IPS-NIHi7 (cell line): ENCODE measurements around the gene RPLP2.

ENCODE experiments used
- DNase-seq: peaks from one replicate; pipeline ENCODE4 v3.0.0; 2012; ENCODE audit warnings: mixed read lengths; ENCODE audit errors: extremely low spot score

RPLP2 gene

DNA sequence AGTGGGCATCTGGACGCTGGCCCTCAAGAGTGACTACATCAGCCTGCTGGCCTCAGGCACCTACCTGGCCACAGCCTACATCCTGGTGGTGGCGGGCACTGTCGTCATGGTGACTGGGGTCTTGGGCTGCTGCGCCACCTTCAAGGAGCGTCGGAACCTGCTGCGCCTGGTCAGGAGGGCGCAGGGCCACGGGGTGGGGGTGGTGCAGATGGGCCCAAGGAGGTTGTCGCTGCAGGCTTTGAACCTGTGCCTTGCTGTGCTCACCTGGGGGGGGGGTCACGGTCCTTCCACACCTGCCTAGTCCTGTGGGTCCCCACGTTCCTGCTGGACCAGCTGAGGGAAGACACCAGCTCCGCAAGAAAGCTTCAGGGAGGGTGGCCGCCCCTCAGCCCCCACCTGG, 26.5 kb downstream of the RPLP2 start:
- DNase-seq = no peak

- DNase-seq = no peak
Measured at GRCh38 chr11:836700-837099, 26.9 kb downstream of the RPLP2 start.

- DNase-seq = no peak
Measured at GRCh38 chr11:837189-837989, 27.6 kb downstream of the RPLP2 start.

- DNase-seq = no peak
Measured at GRCh38 chr11:837990-838307, 28.2 kb downstream of the RPLP2 start.

- DNase-seq = peak; percentile 58
Measured at GRCh38 chr11:838441-839279, 28.9 kb downstream of the RPLP2 start.

GRCh38 chr11:839280-839623, 29.5 kb downstream of the RPLP2 start:
- DNase-seq = no peak

DNA sequence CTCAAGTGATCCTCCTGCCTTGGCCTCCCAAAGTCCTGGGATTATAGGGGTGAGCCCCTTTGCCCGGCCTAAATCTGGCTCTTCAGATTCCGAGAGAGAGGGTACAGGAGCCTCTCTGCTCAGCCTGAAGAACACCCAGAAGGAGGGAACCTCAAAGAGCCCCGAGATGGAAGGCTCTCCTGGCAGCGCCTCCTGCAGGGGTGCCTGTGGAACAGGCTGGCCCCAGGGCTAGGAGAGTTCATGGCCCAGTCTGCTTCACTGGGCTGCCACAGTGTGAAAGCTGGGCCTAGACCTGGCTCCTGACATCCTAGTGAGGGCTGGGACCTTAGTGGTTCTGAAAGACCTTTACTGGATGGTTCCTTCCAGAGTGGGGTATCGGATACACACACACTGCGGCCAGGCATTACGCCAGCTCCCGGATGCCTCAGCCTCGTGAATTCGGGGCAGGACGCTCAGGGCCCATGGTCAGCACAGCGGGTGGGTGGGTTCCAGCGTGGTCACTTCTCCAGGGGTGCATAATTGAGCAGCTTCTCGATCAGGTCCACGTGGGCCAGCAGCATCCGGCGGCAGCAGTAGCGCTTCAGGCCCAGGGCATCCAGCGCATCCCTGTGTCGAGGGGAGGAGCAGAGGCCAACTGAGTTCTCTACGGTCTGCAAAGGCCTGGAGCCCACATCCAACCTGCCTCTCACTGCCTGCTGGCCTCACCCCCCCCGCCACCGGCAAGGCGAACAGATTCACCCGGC, 30.3 kb downstream of the RPLP2 start:
- peak; percentile 31 for DNase-seq

DNA sequence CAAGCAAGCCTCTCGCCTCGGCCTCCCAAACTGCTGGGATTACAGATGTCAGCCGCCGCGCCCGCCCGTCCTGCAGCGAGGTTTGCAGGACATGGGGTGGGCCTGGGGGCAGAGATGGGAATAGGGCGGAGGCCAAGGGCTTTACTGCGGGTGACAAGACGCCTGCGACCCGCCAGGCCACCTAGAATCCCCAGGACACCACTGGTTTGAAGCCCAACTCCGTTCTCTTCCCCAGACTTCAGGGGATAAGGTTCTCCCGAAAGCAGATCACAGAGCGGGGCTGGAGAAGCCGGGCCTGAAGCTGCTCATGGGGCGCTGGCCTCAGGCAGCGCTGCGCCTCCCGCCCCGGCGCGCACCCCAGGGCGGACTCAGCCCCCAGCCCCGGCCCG, 32.2 kb downstream of the RPLP2 start:
- DNase-seq = no peak

DNA sequence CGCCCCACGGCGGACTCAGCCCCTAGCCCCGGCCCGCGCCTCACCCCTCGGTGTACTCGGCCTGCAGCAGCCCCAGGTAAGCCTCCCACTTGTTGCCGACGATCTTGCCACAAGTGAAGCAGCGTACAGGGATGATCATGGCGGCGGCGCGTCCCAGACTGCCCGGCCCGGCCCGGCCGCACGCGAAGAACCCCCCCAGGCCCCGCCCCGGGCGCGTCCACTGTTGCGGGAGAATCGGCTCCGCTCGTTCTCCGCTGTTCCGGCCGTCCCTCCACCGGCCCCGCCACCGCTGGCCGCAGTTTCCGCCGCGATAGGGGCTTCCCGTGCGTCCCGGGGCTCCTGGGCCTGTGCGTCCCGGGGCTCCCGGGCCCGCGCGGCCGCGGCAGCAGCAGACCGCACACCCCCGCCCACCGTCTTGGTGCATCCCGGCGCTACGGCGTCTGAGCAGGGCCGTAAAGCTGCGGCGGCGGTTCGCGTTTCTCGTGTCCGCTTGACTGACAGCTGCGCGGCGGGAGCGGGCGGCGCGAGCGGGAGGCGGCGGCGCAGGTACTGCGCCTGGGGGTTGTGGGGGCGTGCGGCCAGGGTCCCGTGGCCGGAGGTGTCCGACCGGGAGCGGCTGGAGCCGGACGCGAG, 32.7 kb downstream of the RPLP2 start, which contains the start of the genes POLR2L and TSPAN4:
Gene POLR2L (minus strand): TSS at position 160 of the 633 bp plus-strand sequence. CDS start 21 bp downstream, at position 139.
Gene TSPAN4 (plus strand): TSS at position 483 of the 633 bp plus-strand sequence. CDS start 7,453 bp downstream, outside the sequence.
- peak; percentile 74 for DNase-seq

DNA sequence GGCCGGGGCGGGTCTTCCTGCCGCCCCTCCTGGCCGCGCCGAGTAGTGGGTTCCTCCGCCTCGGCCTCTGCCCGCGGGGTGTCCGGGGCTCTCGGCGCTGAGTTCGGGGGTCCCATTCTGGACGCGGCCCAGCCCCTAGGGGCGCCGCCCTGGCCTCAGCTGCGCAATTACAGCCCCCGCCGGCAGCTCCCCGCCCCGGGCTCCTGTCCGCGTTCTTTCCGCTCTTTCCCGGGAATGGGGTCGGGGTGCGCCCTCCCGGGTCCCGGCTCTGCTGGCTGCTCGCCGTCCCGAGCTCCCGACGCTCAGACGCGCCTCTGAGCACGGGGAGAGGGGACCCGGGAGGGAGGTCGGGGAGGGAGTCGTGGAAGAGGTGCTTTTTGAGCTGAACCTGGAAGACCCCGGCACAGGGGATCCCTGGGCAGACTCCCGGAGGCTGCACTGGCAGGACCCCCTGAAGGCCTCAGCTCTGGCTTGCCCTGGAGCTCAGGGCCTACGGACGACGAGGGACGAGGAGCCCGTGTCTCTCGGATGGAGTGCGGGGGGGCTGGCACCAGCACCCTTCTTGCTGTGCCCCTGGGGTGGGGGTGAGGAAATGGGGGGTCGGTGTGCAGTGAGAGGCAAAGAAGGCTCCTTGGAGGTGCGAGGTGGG, 33.4 kb downstream of the RPLP2 start:
- no peak for DNase-seq

DNA sequence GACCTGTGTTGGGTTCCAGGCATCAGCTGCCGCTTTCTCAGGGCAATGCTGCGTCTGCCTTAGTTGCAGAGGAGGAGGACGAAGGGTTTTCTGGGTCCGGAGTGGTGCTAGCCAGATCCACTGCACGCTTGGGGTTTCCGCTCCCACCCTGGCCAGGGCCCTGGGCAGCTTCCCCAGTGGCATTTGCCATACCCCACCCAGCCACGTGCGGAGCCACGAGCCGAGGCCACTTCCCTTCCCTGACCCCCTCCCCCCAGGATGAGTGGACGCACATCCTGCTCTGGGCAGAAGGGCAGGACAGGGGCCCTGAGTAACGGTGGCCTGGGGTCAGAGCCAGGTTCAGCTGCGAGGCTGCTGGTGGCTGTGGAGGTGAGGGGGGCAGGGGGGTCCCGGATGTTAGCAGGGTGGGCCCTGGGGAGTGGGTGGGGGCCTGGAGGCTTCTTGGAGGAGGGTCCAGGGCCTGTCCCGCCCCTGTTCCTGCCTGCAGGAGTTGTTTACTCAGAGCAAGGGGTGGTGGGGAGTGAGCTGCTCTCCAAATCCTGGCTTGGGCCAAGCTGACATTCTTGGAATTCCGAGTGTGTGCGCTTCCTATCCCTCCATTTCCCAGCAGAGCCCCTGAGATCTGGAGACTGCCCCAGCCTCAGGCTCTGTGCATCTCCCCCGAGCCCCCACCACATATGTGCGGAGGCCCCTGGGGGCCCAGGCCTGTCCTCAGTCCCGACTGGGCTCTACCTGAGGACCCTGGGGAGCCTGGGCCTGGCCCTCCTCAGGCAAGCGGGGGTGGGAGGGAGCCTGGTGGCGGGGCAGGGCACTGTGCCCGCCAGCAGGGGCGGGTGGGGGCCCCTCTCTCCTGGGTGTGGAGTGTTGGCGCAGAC, 34.3 kb downstream of the RPLP2 start:
- DNase-seq = peak; percentile 86

DNA sequence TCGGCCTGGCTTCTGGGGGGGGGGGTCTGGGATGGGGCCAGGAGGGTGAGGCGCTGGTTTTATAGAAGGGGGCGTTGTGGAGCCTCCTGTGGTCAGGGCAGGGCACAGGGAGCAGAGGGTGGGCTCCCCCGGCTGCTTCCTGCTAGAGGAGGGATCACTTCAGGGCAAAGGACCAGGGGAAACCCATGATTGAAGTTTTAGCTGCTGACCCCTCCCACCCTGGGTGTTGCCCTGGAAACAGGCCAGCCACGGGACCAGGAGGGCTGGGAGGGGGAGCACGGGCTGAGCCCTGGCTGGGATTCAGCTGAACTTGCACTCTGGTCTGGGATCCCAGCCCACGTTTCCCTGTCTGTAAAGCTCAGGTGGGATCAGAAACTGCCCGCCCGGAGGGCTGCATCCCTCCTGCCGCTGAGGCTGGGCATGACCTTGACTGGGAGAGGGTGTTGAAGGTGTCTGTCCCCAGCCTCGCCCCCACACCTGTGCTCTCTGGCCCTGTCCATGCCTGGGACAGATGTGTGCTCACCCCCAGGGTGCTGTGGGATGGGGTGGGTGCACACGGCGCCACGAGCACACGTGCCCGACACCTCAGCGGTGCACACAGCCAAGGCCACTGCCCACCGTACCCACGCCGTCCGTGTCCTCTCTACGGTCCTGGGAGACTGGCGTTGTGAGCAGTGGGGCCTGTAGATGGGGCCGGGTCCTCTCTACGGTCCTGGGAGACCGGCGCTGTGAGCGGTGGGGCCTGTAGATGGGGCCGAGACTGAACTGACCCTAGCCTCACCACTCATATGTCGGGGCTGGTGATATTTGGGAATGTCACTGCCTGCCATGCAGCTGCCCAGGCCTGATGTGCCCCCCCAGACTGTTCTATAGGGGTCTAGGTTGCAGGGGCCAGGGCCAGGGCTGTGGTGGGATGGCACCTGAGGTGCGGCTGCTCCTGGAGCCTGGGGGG, 35.2 kb downstream of the RPLP2 start:
- DNase-seq = peak; percentile 81

DNA sequence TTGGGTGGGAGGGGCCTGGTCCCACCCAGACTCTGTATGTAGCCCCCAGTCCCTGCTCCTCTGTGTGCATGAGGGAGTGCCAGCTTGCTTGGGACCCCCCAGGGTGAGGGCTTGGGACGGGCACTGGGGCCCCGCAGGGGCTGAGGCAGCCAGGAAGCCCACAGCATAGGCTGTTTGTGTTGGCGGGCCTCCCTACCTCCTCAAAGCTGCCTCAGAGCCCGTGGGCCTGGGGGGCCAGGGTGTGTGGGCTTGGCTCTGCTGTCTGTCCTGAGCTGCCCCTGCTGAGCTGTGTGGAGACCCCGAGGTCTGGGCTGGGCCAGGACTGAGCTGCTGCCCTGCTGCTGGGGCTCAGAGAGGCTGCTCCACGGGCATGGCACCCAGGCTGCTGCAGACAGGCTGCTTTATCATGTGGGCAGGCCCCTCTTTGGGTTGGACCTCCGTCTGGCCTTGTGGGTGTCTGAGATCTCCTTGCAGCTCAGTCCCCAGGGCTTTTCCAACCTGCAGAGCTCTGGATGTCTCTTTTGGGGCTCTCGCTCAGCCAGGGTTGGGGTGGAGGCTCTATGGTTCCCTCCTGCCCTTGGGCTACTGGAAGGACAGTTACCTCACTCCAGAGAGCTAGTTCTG, 36.2 kb downstream of the RPLP2 start:
- no peak for DNase-seq

- DNase-seq = no peak
Measured at GRCh38 chr11:846496-847098, 36.8 kb downstream of the RPLP2 start.

GRCh38 chr11:847876-848275, 38.1 kb downstream of the RPLP2 start:
- DNase-seq = no peak

- DNase-seq = peak; percentile 74
Measured at GRCh38 chr11:848380-848931, 38.7 kb downstream of the RPLP2 start.

DNA sequence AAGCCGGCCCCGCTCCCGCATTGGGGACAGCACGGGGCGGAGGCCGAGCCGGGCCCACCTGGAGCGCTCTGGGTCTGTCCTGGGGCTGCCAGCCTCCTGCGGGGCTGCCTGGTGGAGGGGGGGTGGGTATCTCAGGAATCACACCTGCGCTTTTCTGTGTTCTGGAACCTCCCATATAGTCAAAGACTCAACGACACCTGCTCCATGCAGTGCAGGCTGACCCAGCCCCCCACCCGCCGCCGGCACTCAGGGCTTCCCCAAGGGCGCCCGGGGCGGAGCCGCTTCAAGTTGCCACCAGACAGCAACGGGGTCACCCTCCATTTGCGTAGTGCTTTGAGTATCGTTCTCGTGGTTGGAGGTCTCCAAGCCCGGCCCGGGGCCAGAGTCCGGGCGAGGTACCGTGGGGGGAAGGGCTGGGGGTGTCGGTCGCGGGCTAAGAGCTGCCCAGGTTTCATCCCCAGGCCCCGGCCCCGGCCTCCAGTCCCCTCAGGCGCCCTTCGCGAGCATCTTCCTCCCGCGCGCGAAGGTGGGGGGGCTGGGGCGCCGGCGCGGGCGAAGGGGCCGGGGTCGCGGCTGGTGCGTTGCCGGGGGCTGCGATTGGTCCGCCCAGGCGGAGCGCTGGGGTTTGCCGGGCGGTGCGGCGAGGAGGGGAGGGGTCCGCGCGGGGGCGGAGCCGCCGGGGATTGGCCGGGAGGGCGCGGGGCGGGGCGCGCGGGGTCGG, 39.5 kb downstream of the RPLP2 start:
- peak; percentile 91 for DNase-seq
